Esophagus squamous epithelium (tissue), 4 donors: Measurements from ENCODE around the gene DTX4.

Experiments used
- POLR2A ChIP-seq, 4 donors: fragments of 450-650 bp; IDR thresholded peaks; one replicate each; pipeline ENCODE4 v1.6.1; 2017; ENCODE audit warnings: antibody characterized with exemption in 4 of 4, mild to moderate bottlenecking in 4 of 4, moderate library complexity in 3 of 4
- TF ChIP-seq, protein P1 (sequence below), 6 experiments: fragments of 450-650 bp in 4 of 6; fragments of 200-600 bp in 2 of 6; sonication (generic) in 2 of 6; IDR thresholded peaks; one replicate each; pipeline ENCODE4 v1.5.1; 2016 to 2019; ENCODE audit warnings: antibody characterized with exemption in 6 of 6, mild to moderate bottlenecking in 4 of 6, moderate library complexity in 4 of 6

DNA sequence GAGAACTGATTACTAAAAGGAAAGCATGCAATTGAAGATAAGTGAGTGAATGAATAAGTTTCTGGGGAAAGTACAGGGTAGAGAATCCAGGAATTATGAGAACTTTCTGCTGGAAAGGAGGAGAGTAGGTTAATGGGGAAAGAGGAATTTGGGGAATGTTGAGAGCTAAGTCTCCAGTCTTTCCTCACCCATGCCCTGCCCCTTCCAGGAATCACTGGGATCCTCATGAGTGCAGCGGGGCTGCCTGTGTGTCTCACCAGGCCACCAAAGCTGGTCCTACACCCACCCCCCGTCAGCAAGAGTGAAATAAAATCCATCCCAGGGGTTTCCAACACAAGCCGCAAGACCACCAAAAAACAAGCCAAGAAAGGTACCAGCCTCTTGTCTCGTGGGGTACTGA is 17.0 kb downstream of the DTX4 start:
- TF ChIP-seq, protein P1, sequence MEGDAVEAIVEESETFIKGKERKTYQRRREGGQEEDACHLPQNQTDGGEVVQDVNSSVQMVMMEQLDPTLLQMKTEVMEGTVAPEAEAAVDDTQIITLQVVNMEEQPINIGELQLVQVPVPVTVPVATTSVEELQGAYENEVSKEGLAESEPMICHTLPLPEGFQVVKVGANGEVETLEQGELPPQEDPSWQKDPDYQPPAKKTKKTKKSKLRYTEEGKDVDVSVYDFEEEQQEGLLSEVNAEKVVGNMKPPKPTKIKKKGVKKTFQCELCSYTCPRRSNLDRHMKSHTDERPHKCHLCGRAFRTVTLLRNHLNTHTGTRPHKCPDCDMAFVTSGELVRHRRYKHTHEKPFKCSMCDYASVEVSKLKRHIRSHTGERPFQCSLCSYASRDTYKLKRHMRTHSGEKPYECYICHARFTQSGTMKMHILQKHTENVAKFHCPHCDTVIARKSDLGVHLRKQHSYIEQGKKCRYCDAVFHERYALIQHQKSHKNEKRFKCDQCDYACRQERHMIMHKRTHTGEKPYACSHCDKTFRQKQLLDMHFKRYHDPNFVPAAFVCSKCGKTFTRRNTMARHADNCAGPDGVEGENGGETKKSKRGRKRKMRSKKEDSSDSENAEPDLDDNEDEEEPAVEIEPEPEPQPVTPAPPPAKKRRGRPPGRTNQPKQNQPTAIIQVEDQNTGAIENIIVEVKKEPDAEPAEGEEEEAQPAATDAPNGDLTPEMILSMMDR (IDR thresholded peaks at IDR 0.05), result no peak
- no peak for TF ChIP-seq POLR2A (IDR thresholded peaks at IDR 0.05)
